Measurements from ENCODE around the gene CDO1.

- TF ChIP-seq CTCF (IDR thresholded peaks at IDR 0.05 in 2 of 3, conservative IDR thresholded peaks at IDR 0.05 in 1 of 3; ENCODE audit: borderline replicate concordance in 1 of 3, insufficient read depth in 1 of 3, low read depth in 2 of 3, low read length in 2 of 3) (no peak), POLR2AphosphoS5 (IDR thresholded peaks at IDR 0.05; ENCODE audit: low read depth, low read length) (no peak), REST (IDR thresholded peaks at IDR 0.05; ENCODE audit: low read depth) (no peak), MAX (IDR thresholded peaks at IDR 0.05) (no peak), ATF3 (IDR thresholded peaks at IDR 0.05) (no peak), RAD21 (IDR thresholded peaks at IDR 0.05; ENCODE audit: low read depth) (no peak), POLR2A (IDR thresholded peaks at IDR 0.05; ENCODE audit: borderline replicate concordance, extremely low read depth, insufficient read depth, insufficient read length) (no peak), ZBTB33 (IDR thresholded peaks at IDR 0.05; ENCODE audit: extremely low read depth, insufficient replicate concordance, low read length) (no peak), TCF7L2 (IDR thresholded peaks at IDR 0.05; ENCODE audit: borderline replicate concordance, extremely low read depth, insufficient read depth, insufficient read length) (no peak)
Measured at GRCh38 chr5:115755675-115756074, 60.8 kb downstream of the CDO1 start.
